GM10847 (cell line): ENCODE measurements around the gene PPIL6.
A peak's percentile ranks its signal among the peaks of the same experiment; 100 is the strongest.

Experiments
- POLR2A ChIP-seq: IDR thresholded peaks from 2 replicates; pipeline ENCODE4 v1.6.1; 2011; ENCODE audit not compliant: insufficient read length; ENCODE audit errors: extremely low read depth

Gene PPIL6

GRCh38 chr6:109440331-109441068 lies at the start of gene PPIL6, which contains the start of gene SMPD2:
Gene PPIL6 (minus strand): TSS chr6:109440628. CDS start chr6:109440590, 38 bp downstream.
Gene SMPD2 (plus strand): TSS chr6:109440724. CDS start chr6:109441122, 398 bp downstream.
- TF ChIP-seq POLR2A, result peak; percentile 40

DNA sequence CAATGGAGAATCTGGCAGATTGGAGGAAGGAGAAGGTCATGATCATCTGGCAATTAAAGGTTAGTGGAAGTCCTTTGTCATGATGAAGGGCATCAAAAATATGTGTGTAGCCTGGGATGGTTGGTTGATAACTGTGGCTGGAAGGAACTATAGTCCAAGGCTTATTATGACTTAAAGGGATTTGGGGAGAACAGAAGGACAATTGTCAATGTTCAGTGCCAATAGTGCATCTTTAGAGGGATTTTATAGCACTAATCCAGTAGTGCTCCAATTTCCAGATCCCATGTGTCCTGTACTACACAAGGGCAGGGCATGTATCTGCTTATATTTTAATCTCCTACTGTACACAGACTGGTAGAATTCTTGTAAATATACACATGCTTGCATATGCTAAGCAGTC lies 47.6 kb upstream of the PPIL6 start:
- TF ChIP-seq POLR2A, result no peak

- TF ChIP-seq POLR2A, result no peak
Observed at GRCh38 chr6:109486068-109486467, 45.6 kb upstream of the PPIL6 start.

DNA sequence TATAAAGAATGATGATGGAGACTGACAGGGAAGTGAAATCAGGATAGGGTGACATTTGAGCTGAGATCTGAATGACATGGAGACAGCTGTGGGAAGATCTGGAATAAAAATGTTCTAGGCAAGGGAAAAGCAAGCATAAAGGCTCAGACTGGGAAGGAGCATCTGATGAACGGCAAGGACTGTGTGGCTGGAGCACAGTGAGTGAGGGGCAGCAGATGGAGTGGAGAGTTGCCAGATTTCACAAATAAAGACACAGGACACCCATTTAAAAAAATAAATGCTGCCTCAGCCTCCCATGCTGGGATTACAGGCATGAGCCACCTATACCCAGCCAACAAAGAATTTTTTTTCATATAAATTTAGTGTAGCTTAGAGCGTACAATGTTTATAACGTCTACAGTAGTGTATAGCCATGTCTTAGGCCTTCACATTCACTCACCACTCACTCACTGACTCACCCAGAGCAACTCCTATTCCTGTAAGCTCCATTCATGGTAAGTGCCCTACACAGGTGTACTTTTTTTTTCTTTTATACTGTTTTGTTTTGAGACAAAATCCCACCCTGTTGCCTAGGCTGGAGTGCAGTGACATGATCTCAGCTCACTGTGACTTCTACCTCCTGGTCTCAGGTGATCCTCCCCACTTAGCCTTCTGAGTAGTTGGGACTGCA lies 45.0 kb upstream of the PPIL6 start:
- no peak for TF ChIP-seq POLR2A

- TF ChIP-seq POLR2A, result no peak
Observed at GRCh38 chr6:109484122-109484521, 43.7 kb upstream of the PPIL6 start.

DNA sequence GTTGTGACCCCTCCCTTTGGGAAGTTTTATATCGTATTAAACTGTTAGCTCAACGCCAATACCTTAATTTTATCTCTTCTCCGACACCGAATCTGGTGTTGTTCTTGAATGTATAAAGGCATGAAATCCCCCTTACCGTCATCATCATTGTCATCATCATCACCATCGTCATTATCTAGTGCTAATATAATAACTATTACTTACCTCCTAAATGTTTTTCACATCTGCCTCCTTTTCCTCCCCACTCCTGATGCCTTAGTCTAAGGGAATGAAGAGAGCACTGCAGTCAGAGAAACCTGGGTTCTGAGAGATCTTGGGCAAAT lies 43.3 kb upstream of the PPIL6 start:
- TF ChIP-seq POLR2A, result no peak

DNA sequence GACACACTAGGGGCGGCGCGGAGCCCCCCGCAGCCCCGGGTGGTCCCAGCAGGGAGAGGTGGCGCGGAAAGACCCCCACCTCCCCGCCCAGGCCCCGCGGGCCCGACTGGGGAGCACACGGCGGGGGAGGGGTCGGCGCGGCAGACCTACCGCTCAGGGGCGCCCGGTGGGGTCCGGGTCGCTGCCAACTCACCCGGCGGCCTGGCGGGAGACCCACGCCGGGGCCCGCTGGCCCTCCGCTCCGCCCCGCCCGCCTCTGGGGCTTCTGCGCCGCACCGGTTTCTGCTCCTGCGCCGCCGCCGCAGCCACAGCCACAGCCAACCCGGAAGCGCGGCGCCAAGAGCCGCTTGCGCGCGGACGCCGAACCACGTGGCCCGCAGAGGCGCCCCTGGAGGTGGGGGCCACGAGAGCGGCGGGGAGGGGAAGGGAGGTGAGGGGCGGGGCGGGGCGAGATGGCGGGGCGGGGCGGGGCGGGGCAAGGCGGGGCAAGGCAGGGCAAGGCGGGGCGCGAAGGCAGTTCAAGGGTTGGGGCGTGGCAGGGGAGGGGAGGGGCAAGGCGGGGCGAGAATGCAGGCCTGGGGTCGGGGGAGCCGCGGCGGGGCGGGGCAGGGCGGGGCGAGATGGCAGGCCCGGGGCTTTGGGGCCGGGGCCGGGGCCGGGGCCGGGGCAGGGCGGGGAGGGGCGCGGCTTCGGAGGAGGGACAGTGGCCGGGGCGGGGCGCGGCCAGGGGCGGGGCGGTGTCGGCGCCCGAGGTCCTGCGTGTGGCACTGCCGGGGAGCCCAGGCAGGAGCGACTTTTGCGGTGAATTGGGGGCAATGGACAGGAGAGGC lies 42.7 kb upstream of the PPIL6 start, which contains the start of gene ZBTB24:
ZBTB24 (minus strand) TSS at position 315 of the 830 bp plus-strand sequence. CDS start 1,193 bp downstream, outside the sequence.
- TF ChIP-seq POLR2A, result peak; percentile 46

GRCh38 chr6:109480993-109481480 lies 40.6 kb upstream of the PPIL6 start:
- TF ChIP-seq POLR2A, result no peak

- no peak for TF ChIP-seq POLR2A
Observed at GRCh38 chr6:109478841-109479624, 38.6 kb upstream of the PPIL6 start.

DNA sequence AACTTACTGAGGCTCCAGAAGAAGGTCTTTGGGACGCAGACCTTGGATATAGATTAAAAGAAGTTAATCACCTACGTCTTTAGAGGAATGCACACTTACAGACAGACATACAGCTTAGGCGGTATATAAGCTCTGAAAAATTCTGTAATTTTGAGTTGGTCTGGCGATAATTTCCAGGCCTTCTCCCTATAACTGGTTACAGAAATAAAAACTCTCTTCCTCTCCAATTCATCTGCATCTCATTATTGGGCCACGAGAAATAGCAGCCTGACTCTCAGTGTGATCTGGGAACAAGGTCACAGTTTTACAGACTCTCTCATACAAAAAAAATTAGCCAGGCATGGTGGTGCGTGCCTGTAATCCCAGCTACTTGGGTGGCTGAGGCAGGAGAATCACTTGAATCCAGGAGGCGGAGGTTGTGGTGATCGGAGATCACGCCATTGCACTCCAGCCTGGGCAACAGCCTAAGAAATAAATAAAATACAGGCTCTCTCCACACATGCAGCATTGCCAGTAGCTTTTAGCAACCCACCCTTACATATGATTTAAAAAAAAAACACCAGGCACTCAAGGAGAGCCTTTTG lies 37.9 kb upstream of the PPIL6 start:
- no peak for TF ChIP-seq POLR2A

DNA sequence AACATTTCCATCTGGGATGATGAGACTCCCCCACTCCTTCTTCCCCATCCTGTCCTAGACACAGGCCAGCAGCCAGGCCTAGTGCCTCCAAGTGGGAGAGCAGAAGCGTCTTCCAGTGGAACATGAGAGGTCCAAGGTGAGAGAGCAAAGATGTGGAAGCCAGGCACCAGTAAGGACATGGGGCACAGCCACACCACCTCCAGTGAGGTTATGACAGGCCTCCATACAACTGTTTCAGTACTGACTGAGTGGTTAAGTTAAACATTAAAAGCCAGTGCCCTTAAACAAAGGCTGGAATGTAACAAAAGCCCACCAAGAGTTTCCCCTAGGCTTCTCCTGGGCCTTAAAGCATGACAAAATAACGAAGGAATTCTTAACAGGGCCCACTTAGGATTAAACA lies 37.3 kb upstream of the PPIL6 start:
- no peak for TF ChIP-seq POLR2A

DNA sequence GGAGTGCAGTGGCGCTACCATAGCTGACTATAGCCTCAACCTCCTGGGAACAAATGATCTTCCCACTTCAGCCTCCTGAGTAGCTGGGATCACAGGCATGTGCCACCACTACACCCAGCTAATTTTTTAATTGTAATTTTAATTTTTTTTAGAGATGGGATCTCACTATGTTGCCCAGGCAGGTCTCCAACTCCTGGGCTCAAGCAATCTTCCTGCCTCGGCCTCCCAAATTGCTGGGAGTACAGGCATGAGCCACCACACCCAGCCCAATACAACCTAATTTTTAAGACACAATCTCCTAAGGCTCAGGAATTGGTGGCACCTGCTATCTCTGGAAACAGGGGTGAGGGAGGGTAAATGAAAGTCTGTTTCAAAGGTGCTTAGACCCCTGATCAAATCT lies 36.8 kb upstream of the PPIL6 start:
- TF ChIP-seq POLR2A, result no peak

GRCh38 chr6:109475625-109476024 lies 35.2 kb upstream of the PPIL6 start:
- no peak for TF ChIP-seq POLR2A

- no peak for TF ChIP-seq POLR2A
Observed at GRCh38 chr6:109474995-109475394, 34.6 kb upstream of the PPIL6 start.
